Stimulated activated naive CD8-positive, alpha-beta T cell treated with anti-CD3 and anti-CD28 coated beads, Interleukin-15, amount 100 ng/mL, for 72 hours (primary cell): ENCODE measurements around the gene SERPINI2.

Experiments
- ATAC-seq: fragments of 150-1000 bp; cut with Tn5 transposase; 2 replicates; pipeline ENCODE4 v1.10.0; 2021; ENCODE audit warnings: mild to moderate bottlenecking, moderate library complexity
- DNase-seq, 2 donors: peaks; one replicate each; pipeline ENCODE4 v3.0.0; 2021 to 2022
- H3K27ac Mint-ChIP-seq, 2 donors: one replicate each; pipeline ENCODE4 v1.8.0; 2022; ENCODE audit warnings: mild to moderate bottlenecking in 2 of 2, mixed read lengths in 2 of 2, moderate library complexity in 2 of 2
- H3K27me3 Mint-ChIP-seq: one replicate; pipeline ENCODE4 v1.8.0; 2022; ENCODE audit warnings: mixed read lengths
- H3K4me1 Mint-ChIP-seq: one replicate; pipeline ENCODE4 v1.8.0; 2022; ENCODE audit warnings: mild to moderate bottlenecking, mixed read lengths
- H3K4me3 Mint-ChIP-seq, 2 donors: one replicate each; pipeline ENCODE4 v1.8.0; 2022; ENCODE audit warnings: mild to moderate bottlenecking in 2 of 2, mixed read lengths in 2 of 2, moderate library complexity in 1 of 2
- H3K9me3 Mint-ChIP-seq, 2 donors: one replicate each; pipeline ENCODE4 v1.8.0; 2022; ENCODE audit warnings: mixed read lengths in 2 of 2

The SERPINI2 gene

GRCh38 chr3:167394003-167394402 lies 79.8 kb downstream of the SERPINI2 start:
- H3K4me3 Mint-ChIP-seq: no peak overlapping the region
- no peaks in the 10 kb centered on the region for H3K9me3 Mint-ChIP-seq
- no peak overlapping the region for H3K27ac Mint-ChIP-seq

More at GRCh38 chr3:167394003-167394402, 79.8 kb downstream of the SERPINI2 start:
- peaks cover 22% of the 10 kb centered on the region for H3K27me3 Mint-ChIP-seq
- H3K4me1 Mint-ChIP-seq: no peaks in the 10 kb centered on the region
- DNase-seq: no peak
- ATAC-seq: no peak
